DND-41 (cell line): ENCODE measurements around the gene DDX47.

Experiments used
- ATAC-seq: fragments of 200-7000 bp; cut with Tn5 transposase; 3 replicates; pipeline ENCODE4 v1.9.1; 2021; ENCODE audit warnings: low read depth; ENCODE audit not compliant: insufficient read depth
- DNase-seq: peaks from one replicate; pipeline ENCODE4 v3.0.0-alpha.2; 2020
- H2AFZ ChIP-seq: 2 replicates; pipeline ENCODE4 v1.6.0; 2012; ENCODE audit warnings: low read depth, low read length
- H3K27ac ChIP-seq: 2 replicates; pipeline ENCODE4 v1.5.1; 2012; ENCODE audit warnings: low read length, inconsistent platforms
- H3K27me3 ChIP-seq: fragments of 200-600 bp; sonication (generic); 2 replicates; pipeline ENCODE4 v1.6.0; 2012; ENCODE audit warnings: low read length, mild to moderate bottlenecking, inconsistent platforms; ENCODE audit not compliant: insufficient read depth, poor library complexity
- H3K36me3 ChIP-seq: 2 replicates; pipeline ENCODE4 v1.5.1; 2012; ENCODE audit warnings: low read length, inconsistent platforms; ENCODE audit not compliant: insufficient read depth
- H3K4me1 ChIP-seq: 2 replicates; pipeline ENCODE4 v1.5.1; 2012; ENCODE audit warnings: mild to moderate bottlenecking, low read length; ENCODE audit not compliant: insufficient read depth
- H3K4me2 ChIP-seq: 2 replicates; pipeline ENCODE4 v1.6.0; 2012; ENCODE audit warnings: mild to moderate bottlenecking, moderate library complexity, low read length, inconsistent platforms; ENCODE audit not compliant: insufficient read depth
- H3K4me3 ChIP-seq, 2 experiments: fragments of 200-600 bp in 1 of 2; shearing (Covaris generic) in 1 of 2; 2 replicates each; pipeline ENCODE4 v1.5.1; 2012 to 2016; ENCODE audit warnings: inconsistent platforms in 2 of 2, low read length in 2 of 2, mild to moderate bottlenecking in 2 of 2, low read depth in 1 of 2, moderate library complexity in 1 of 2
- H3K79me2 ChIP-seq: 2 replicates; pipeline ENCODE4 v1.6.0; 2012; ENCODE audit warnings: low read length, inconsistent platforms; ENCODE audit not compliant: insufficient read depth
- H3K9ac ChIP-seq: 2 replicates; pipeline ENCODE4 v1.6.0; 2012; ENCODE audit warnings: low read depth, mild to moderate bottlenecking, inconsistent platforms, low read length, moderate library complexity
- H3K9me3 ChIP-seq: 2 replicates; pipeline ENCODE4 v1.5.1; 2012; ENCODE audit warnings: low read length, moderate library complexity, mild to moderate bottlenecking, inconsistent platforms; ENCODE audit not compliant: insufficient read depth, severe bottlenecking
- H4K20me1 ChIP-seq: 2 replicates; pipeline ENCODE4 v1.6.0; 2012; ENCODE audit warnings: low read length; ENCODE audit not compliant: insufficient read depth
- CTCF ChIP-seq: IDR thresholded peaks from 2 replicates; pipeline ENCODE4 v1.5.1; 2012; ENCODE audit warnings: borderline replicate concordance, low read length, moderate library complexity, mild to moderate bottlenecking; ENCODE audit not compliant: poor library complexity, severe bottlenecking; ENCODE audit errors: extremely low read depth
- EZH2 ChIP-seq: IDR thresholded peaks from 3 replicates; pipeline ENCODE4 v1.6.1; 2012; ENCODE audit warnings: borderline replicate concordance, low read depth, mild to moderate bottlenecking, moderate library complexity, low read length, inconsistent platforms; ENCODE audit not compliant: severe bottlenecking

The DDX47 gene

GRCh38 chr12:12786351-12786705, 26.8 kb upstream of the DDX47 start:
- Histone ChIP-seq H3K27me3 (no peaks in the 10 kb centered on the region), H3K79me2 (peaks cover 7% of the 10 kb centered on the region), H3K4me2 (peak overlapping the region; percentile 99), H3K4me3 (peak overlapping the region; percentile 56 to 81), H3K4me1 (peaks cover 40% of the 10 kb centered on the region), H3K9ac (peak overlapping the region; percentile 87), H2AFZ (peak overlapping the region; percentile 99), H3K27ac (peak overlapping the region; percentile 91), H3K9me3 (no peaks in the 10 kb centered on the region), H3K36me3 (no peaks in the 10 kb centered on the region), H4K20me1 (no peaks in the 10 kb centered on the region)
- ATAC-seq (peak; percentile 20), DNase-seq (no peak)
- TF ChIP-seq EZH2: no peak
- no peak for TF ChIP-seq CTCF

GRCh38 chr12:12786706-12787601, 26.2 kb upstream of the DDX47 start:
- peak overlapping the region; percentile 87 for H3K9ac ChIP-seq
- H3K27ac ChIP-seq: peak overlapping the region; percentile 91
- H3K36me3 ChIP-seq: no peaks in the 10 kb centered on the region
- H3K9me3 ChIP-seq: no peaks in the 10 kb centered on the region
- peak; percentile 74 for DNase-seq
- H4K20me1 ChIP-seq: no peaks in the 10 kb centered on the region
- H3K27me3 ChIP-seq: no peaks in the 10 kb centered on the region
- peak overlapping the region; percentile 99 for H3K4me2 ChIP-seq
- H2AFZ ChIP-seq: peak overlapping the region; percentile 99
- peak; percentile 88 for ATAC-seq
- H3K4me3 ChIP-seq: peak overlapping the region; percentile 56 to 81
- H3K4me1 ChIP-seq: peaks cover 40% of the 10 kb centered on the region
- TF ChIP-seq EZH2 (no peak), CTCF (no peak)
- peaks cover 7% of the 10 kb centered on the region for H3K79me2 ChIP-seq

- H3K4me2 ChIP-seq: peak overlapping the region; percentile 99
- no peaks in the 10 kb centered on the region for H3K9me3 ChIP-seq
- no peaks in the 10 kb centered on the region for H4K20me1 ChIP-seq
- H2AFZ ChIP-seq: peak overlapping the region; percentile 5; the same call in 1 of the 2 replicates
- DNase-seq (peak; percentile 6), ATAC-seq (no peak)
- no peaks in the 10 kb centered on the region for H3K36me3 ChIP-seq
- peaks cover 40% of the 10 kb centered on the region for H3K4me1 ChIP-seq
- H3K27me3 ChIP-seq: no peaks in the 10 kb centered on the region
- TF ChIP-seq CTCF: no peak
- no peak for TF ChIP-seq EZH2
- H3K9ac ChIP-seq: 0 out of 2 replicates have a peak overlapping the region, but pooled peaks have one; percentile 87
- H3K27ac ChIP-seq: no peak overlapping the region
- peaks cover 7% of the 10 kb centered on the region for H3K79me2 ChIP-seq
- H3K4me3 ChIP-seq: 0 out of 4 replicates have a peak overlapping the region, but pooled peaks of 1 of the 2 experiments have one; percentile 81
These were observed 25.0 kb upstream of the DDX47 start for GRCh38 chr12:12788131-12788530.
